PC-3 (cell line): ENCODE measurements around the gene CASK. TPM values are rescaled to one million over a fixed set of nuclear protein-coding genes. Genes with fewer than 3 reads are reported as not detected.
"Not testable (repeated sequence)": the region's sequence is repeated elsewhere in the genome, so short reads cannot be mapped to it uniquely, and the experiment has no call there.

ENCODE experiments used
- ATAC-seq: fragments of 200-7000 bp; cut with Tn5 transposase; 2 replicates; pipeline ENCODE4 v1.9.1; 2020; ENCODE audit warnings: mild to moderate bottlenecking, moderate library complexity
- BruUV-seq: library from RNA; stranded (reverse); fragments of 400-500 nt; replicated peaks from 2 replicates; lab custom pipeline; 2021; lab: Mats Ljungman, UMichigan
- CTCF ChIA-PET: fragments of 300-600 bp; sonication (Branson Sonifier 250); formaldehyde crosslinking; loops from one replicate; lab custom pipeline; 2022; ENCODE audit warnings: antibody characterized with exemption; lab: Charles Lee
- POLR2A ChIA-PET: fragments of 300-600 bp; sonication (Branson Sonifier 250); formaldehyde crosslinking; loops from one replicate; lab custom pipeline; 2022; ENCODE audit warnings: antibody characterized with exemption; ENCODE audit not compliant: unreplicated experiment; lab: Charles Lee
- DNase-seq: peaks from one replicate; pipeline ENCODE4 v3.0.0-alpha.2; 2015
- H2AFZ ChIP-seq: fragments of 300-600 bp; sonication (generic); 2 replicates; pipeline ENCODE4 v1.6.0; 2016; ENCODE audit warnings: antibody characterized with exemption, low read length
- H3F3A ChIP-seq: fragments of 300-600 bp; sonication (generic); one replicate; pipeline ENCODE4 v1.6.0; 2017; ENCODE audit warnings: antibody characterized with exemption, low read length, control low read depth, mild to moderate bottlenecking; ENCODE audit not compliant: unreplicated experiment
- H3K27ac ChIP-seq: fragments of 300-600 bp; sonication (generic); 2 replicates; pipeline ENCODE4 v1.5.1; 2016; ENCODE audit warnings: mild to moderate bottlenecking, low read length
- H3K27me3 ChIP-seq: fragments of 300-600 bp; sonication (generic); 2 replicates; pipeline ENCODE4 v1.6.1; 2016; ENCODE audit warnings: low read length, mixed read lengths
- H3K36me3 ChIP-seq: fragments of 300-600 bp; sonication (generic); 2 replicates; pipeline ENCODE4 v1.6.1; 2016; ENCODE audit warnings: low read depth, mixed run types, low read length, mixed read lengths
- H3K4me1 ChIP-seq: fragments of 300-600 bp; sonication (generic); 2 replicates; pipeline ENCODE4 v1.5.1; 2016; ENCODE audit warnings: low read length; ENCODE audit not compliant: insufficient read depth
- H3K4me2 ChIP-seq: fragments of 300-600 bp; sonication (generic); 2 replicates; pipeline ENCODE4 v1.6.0; 2016; ENCODE audit warnings: low read length
- H3K4me3 ChIP-seq: fragments of 300-600 bp; sonication (generic); 2 replicates; pipeline ENCODE4 v1.5.1; 2016; ENCODE audit warnings: mild to moderate bottlenecking, low read length, mixed read lengths
- H3K79me2 ChIP-seq: fragments of 300-600 bp; sonication (generic); 2 replicates; pipeline ENCODE4 v1.6.1; 2017; ENCODE audit warnings: low read length, mixed read lengths
- H3K9ac ChIP-seq: fragments of 300-600 bp; sonication (generic); 2 replicates; pipeline ENCODE4 v1.6.0; 2016; ENCODE audit warnings: mild to moderate bottlenecking, low read length
- H3K9me2 ChIP-seq: fragments of 300-600 bp; sonication (generic); replicated peaks from 2 replicates; pipeline ENCODE4 v1.6.1; 2016; ENCODE audit warnings: mixed run types, low read length, mixed read lengths
- H3K9me3 ChIP-seq: fragments of 300-600 bp; sonication (generic); 2 replicates; pipeline ENCODE4 v1.6.1; 2016; ENCODE audit warnings: low read length, mixed read lengths
- H4K20me1 ChIP-seq: fragments of 300-600 bp; sonication (generic); 2 replicates; pipeline ENCODE4 v1.6.1; 2016; ENCODE audit warnings: low read length, mixed read lengths
- CTCF ChIP-seq: fragments of 300-600 bp; sonication (generic); conservative IDR thresholded peaks from 2 replicates; pipeline ENCODE4 v1.5.1; 2017; ENCODE audit warnings: antibody characterized with exemption, low read depth, mild to moderate bottlenecking, low read length
- EZH2 ChIP-seq: fragments of 300-600 bp; sonication (generic); IDR thresholded peaks from one replicate; pipeline ENCODE4 v1.6.1; 2017; ENCODE audit warnings: antibody characterized with exemption, mild to moderate bottlenecking, low read length; ENCODE audit not compliant: unreplicated experiment
- EZH2phosphoT487 ChIP-seq: fragments of 300-600 bp; sonication (generic); IDR thresholded peaks from 2 replicates; pipeline ENCODE4 v1.6.1; 2018; ENCODE audit warnings: mild to moderate bottlenecking, antibody characterized with exemption, low read length, borderline replicate concordance
- intact Hi-C: fragments of 100-400 bp; cut with micrococcal nuclease; formaldehyde crosslinking; loops from 2 replicates; pipeline ENCODE4 v1.9.0; 2023
- total RNA-seq: library from RNA; depleted of rRNA; stranded (reverse); fragments of >200 nt; gene quantifications from 2 replicates; pipeline ENCODE4 v1.2.3, GENCODE V29; 2014

Gene CASK
- total RNA-seq, 1 experiment from 2014 or later = 21.4 TPM

- no peaks in the 10 kb centered on the region for H3K36me3 ChIP-seq
- no TSS peak for BruUV-seq
- H3K9ac ChIP-seq = no peak overlapping the region
- no peak overlapping the region for H2AFZ ChIP-seq
- no peak overlapping the region for H3K4me3 ChIP-seq
- CTCF ChIA-PET = no interaction called here
- no peaks in the 10 kb centered on the region for H3K4me1 ChIP-seq
- ATAC-seq = no peak
- no peak overlapping the region for H3K4me2 ChIP-seq
- no peaks in the 10 kb centered on the region for H4K20me1 ChIP-seq
- H3K9me2 ChIP-seq = no peaks in the 10 kb centered on the region
- H3F3A ChIP-seq = no peaks in the 10 kb centered on the region
- intact Hi-C loops = no loop called here
- no peaks in the 10 kb centered on the region for H3K9me3 ChIP-seq
- H3K27ac ChIP-seq = no peak overlapping the region
- H3K79me2 ChIP-seq = no peaks in the 10 kb centered on the region
- H3K27me3 ChIP-seq = no peaks in the 10 kb centered on the region
- no peak for TF ChIP-seq EZH2phosphoT487
- no peak for TF ChIP-seq EZH2
- TF ChIP-seq CTCF = no peak
- POLR2A ChIA-PET = no interaction called here
- no peak for DNase-seq
Measured at GRCh38 chrX:41515376-41515775, 408.0 kb downstream of the CASK start.

- Histone ChIP-seq H3K36me3 (no peaks in the 10 kb centered on the region), H3K4me2 (no peak overlapping the region), H3K27ac (no peak overlapping the region), H3K9me2 (no peaks in the 10 kb centered on the region), H3K79me2 (no peaks in the 10 kb centered on the region), H3K9ac (no peak overlapping the region), H3K9me3 (no peaks in the 10 kb centered on the region), H3F3A (no peaks in the 10 kb centered on the region), H2AFZ (no peak overlapping the region), H4K20me1 (no peaks in the 10 kb centered on the region), H3K4me3 (no peak overlapping the region), H3K27me3 (no peaks in the 10 kb centered on the region), H3K4me1 (no peaks in the 10 kb centered on the region)
- intact Hi-C loops = no loop called here
- TF ChIP-seq CTCF (no peak), EZH2phosphoT487 (no peak), EZH2 (no peak)
- ATAC-seq = no peak
- POLR2A ChIA-PET = no interaction called here
- no peak for DNase-seq
- BruUV-seq = no TSS peak
- CTCF ChIA-PET = no interaction called here
Measured at GRCh38 chrX:41514179-41514578, 409.2 kb downstream of the CASK start.

GRCh38 chrX:41512853-41513252, 410.5 kb downstream of the CASK start:
- H2AFZ ChIP-seq, BruUV-seq, ATAC-seq, DNase-seq, H3K9me2 ChIP-seq, H3K4me1 ChIP-seq, H3K36me3 ChIP-seq, H3F3A ChIP-seq, H3K27me3 ChIP-seq, intact Hi-C loops, CTCF ChIA-PET, H3K9ac ChIP-seq, H3K79me2 ChIP-seq, H3K4me2 ChIP-seq, H3K4me3 ChIP-seq, H4K20me1 ChIP-seq, H3K9me3 ChIP-seq, H3K27ac ChIP-seq, POLR2A ChIA-PET: not testable (repeated sequence)
